Lower lobe of right lung (tissue), 1 donor: ENCODE results near the gene FSD1. TPM values are rescaled to one million over a fixed set of nuclear protein-coding genes. Genes with fewer than 3 reads are reported as not detected.

Experiments used
- total RNA-seq: library from RNA; stranded (reverse); fragmentation: NEBNext Ultra II Directional; extraction: Animal tissue kit (Norgen Biotek cat#: 25700); gene quantifications from one replicate; pipeline ENCODE4 v1.2.1, GENCODE V29; 2021
- donor health status: DM: no; HTN: yes; CAD: no; lungs with severe emphysema.

FSD1 gene
- total RNA-seq, 1 donor from 2014 or later = 0.62 TPM

Other genes with a start within 250 kb of the FSD1 start
- gene ZBTB7A, start 237.7 kb upstream of the FSD1 start, total RNA-seq = 51.9 TPM
- 125 TPM for gene MAP2K2, start 180.5 kb upstream of the FSD1 start, total RNA-seq
- not detected for gene CREB3L3, start 151.0 kb upstream of the FSD1 start, total RNA-seq
- gene SIRT6, start 122.0 kb upstream of the FSD1 start, total RNA-seq = 18.1 TPM
- gene ANKRD24, start 121.9 kb upstream of the FSD1 start, total RNA-seq = 1.9 TPM
- 1.7 TPM for gene EBI3, start 75.1 kb upstream of the FSD1 start, total RNA-seq
- 16.7 TPM for gene YJU2, start 57.5 kb upstream of the FSD1 start, total RNA-seq
- not detected for gene SHD, start 25.3 kb upstream of the FSD1 start, total RNA-seq
- gene TMIGD2, start 2.2 kb upstream of the FSD1 start, total RNA-seq = 1.7 TPM
- 11.8 TPM for gene STAP2, start 34.2 kb downstream of the FSD1 start, total RNA-seq
- 41.2 TPM for gene MPND, start 39.0 kb downstream of the FSD1 start, total RNA-seq
- gene SH3GL1, start 95.9 kb downstream of the FSD1 start, total RNA-seq = 44.3 TPM
- gene CHAF1A, start 98.0 kb downstream of the FSD1 start, total RNA-seq = 7.2 TPM
- gene UBXN6, start 153.2 kb downstream of the FSD1 start, total RNA-seq = 86.1 TPM
- 29.4 TPM for gene HDGFL2, start 167.7 kb downstream of the FSD1 start, total RNA-seq
- 4.6 TPM for gene PLIN4, start 213.9 kb downstream of the FSD1 start, total RNA-seq
- 19.9 TPM for gene PLIN5, start 230.6 kb downstream of the FSD1 start, total RNA-seq
- 14.9 TPM for gene LRG1, start 235.4 kb downstream of the FSD1 start, total RNA-seq